Upper lobe of left lung (tissue), 6 donors: Measurements from ENCODE around the gene PRCD. TPM values are rescaled to one million over a fixed set of nuclear protein-coding genes. Genes with fewer than 3 reads are reported as not detected.
A peak's percentile ranks its signal among the peaks of the same experiment; 100 is the strongest.
"Not testable (repeated sequence)": the region's sequence is repeated elsewhere in the genome, so short reads cannot be mapped to it uniquely, and the experiment has no call there.

Experiments
- ATAC-seq, 2 donors: fragments of 200-7000 bp; cut with Tn5 transposase; one replicate each; pipeline ENCODE4 v1.9.1; 2022; ENCODE audit warnings: mild to moderate bottlenecking in 2 of 2, moderate library complexity in 2 of 2; ENCODE audit not compliant: low FRiP score in 2 of 2
- DNase-seq, 2 donors: peaks; one replicate each; pipeline ENCODE4 v3.0.0-alpha.2; 2019 to 2020
- H3K27ac ChIP-seq, 4 donors: fragments of 200-600 bp; sonication (generic); one replicate each; pipeline ENCODE4 v1.5.1; 2016 to 2019
- H3K27me3 ChIP-seq, 4 donors: fragments of 200-600 bp; sonication (generic); one replicate each; pipeline ENCODE4 v1.5.1; 2017 to 2019
- H3K36me3 ChIP-seq, 4 donors: fragments of 200-600 bp; sonication (generic); one replicate each; pipeline ENCODE4 v1.5.1; 2016 to 2019
- H3K4me1 ChIP-seq, 4 donors: fragments of 200-600 bp; sonication (generic); one replicate each; pipeline ENCODE4 v1.5.1; 2018 to 2019
- H3K4me3 ChIP-seq, 4 donors: fragments of 200-600 bp; sonication (generic); one replicate each; pipeline ENCODE4 v1.5.1; 2017 to 2019; ENCODE audit warnings: mild to moderate bottlenecking in 2 of 4, moderate library complexity in 1 of 4
- H3K9me3 ChIP-seq, 4 donors: fragments of 200-600 bp; sonication (generic); one replicate each; pipeline ENCODE4 v1.5.1; 2018 to 2019
- EP300 ChIP-seq, 4 donors: sonication (generic); formaldehyde crosslinking; IDR thresholded peaks; one replicate each; pipeline ENCODE4 v1.5.1; 2017; ENCODE audit warnings: antibody characterized with exemption in 4 of 4, control low read depth in 2 of 4
- POLR2A ChIP-seq, 4 donors: fragments of 450-650 bp; IDR thresholded peaks; one replicate each; pipeline ENCODE4 v1.5.1; 2016 to 2017; ENCODE audit warnings: antibody characterized with exemption in 4 of 4, mild to moderate bottlenecking in 2 of 4
- POLR2AphosphoS5 ChIP-seq, 2 donors: sonication (generic); formaldehyde crosslinking; IDR thresholded peaks; one replicate each; pipeline ENCODE4 v1.5.1; 2017; ENCODE audit warnings: antibody characterized with exemption in 2 of 2
- WGBS, 2 donors: methylation state at CpG; one replicate each; pipeline ENCODE4 v1.1.5; 2017 to 2018; 5-methylcytosine and 5-hydroxymethylcytosine counted together
- total RNA-seq, 6 donors: library from RNA; depleted of rRNA in 4 of 6; stranded (reverse); fragments of >200 nt in 4 of 6; gene quantifications; one replicate each; pipeline versions ENCODE4 v1.1.0 to v1.2.1, GENCODE V29; 2016 to 2021
- TF ChIP-seq, protein P1 (sequence below), 6 experiments: fragments of 450-650 bp in 4 of 6; fragments of 200-600 bp in 2 of 6; sonication (generic) in 2 of 6; IDR thresholded peaks; one replicate each; pipeline ENCODE4 v1.5.1; 2016 to 2019; ENCODE audit warnings: antibody characterized with exemption in 6 of 6
- donor health status: DM: no; HTN: no; CAD: no; lungs with moderate emphysema.
- donor health status: DM: no; HTN: yes; CAD: no; lungs with severe emphysema.

PRCD gene
- total RNA-seq, 6 donors from 2014 or later = 3.0 to 13.9 (median 7.2) TPM; not detected in 1

DNA sequence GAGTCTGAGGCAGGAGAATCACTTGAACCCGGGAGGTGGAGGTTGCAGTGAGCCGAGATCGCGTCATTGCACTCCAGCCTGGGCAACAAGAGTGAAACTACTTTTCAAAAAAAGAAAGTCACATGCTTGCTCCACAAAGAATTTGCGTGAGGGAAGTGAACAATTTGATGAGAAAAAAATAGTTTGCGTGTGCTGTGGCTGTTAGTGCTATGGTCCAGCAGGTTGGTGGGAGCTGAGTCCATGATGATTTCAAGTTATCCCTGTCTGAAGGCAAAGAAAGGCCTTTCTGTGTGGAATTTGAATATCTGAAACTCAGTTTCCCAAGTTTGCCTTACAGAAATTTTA, 21.0 kb downstream of the PRCD start:
- H3K4me1 ChIP-seq = peaks cover 50 to 59% (median 54%) of the 10 kb centered on the region in 4 donors
- ATAC-seq = no peak

DNA sequence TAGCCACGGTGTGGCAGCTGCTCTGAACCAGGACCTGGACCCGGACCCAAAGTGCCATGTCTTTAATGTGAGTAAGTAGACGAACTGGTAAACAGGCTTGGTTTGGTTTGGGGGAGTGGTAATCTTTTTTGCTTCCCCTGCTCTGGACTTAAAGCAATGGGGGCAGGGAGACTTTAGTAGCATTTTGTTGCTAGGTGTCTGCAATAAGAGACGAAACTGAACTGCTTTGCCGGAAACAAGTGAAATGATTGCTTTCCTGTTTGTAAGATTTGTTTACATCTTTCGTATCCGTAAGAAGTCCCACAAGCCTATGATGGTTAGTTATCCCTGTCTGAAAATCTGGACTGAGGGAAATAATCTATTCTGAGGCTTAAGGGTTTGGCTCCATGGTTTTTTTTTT, 21.5 kb downstream of the PRCD start:
- Histone ChIP-seq H3K4me3 (peak overlapping the region in 2 of 4 donors; percentile 13 to 18), H3K4me1 (peaks cover 49 to 61% (median 53%) of the 10 kb centered on the region in 4 donors), H3K36me3 (peaks cover 4 to 31% (median 12%) of the 10 kb centered on the region in 4 donors), H3K27ac (peak overlapping the region; percentile 62 to 94 (median 72)), H3K27me3 (no peaks in the 10 kb centered on the region), H3K9me3 (no peaks in the 10 kb centered on the region)
- DNase-seq = no peak
- ATAC-seq = no peak
- TF ChIP-seq EP300 (IDR thresholded peaks at IDR 0.05) = peak in 1 of 4 donors; percentile 67
- TF ChIP-seq, protein P1, sequence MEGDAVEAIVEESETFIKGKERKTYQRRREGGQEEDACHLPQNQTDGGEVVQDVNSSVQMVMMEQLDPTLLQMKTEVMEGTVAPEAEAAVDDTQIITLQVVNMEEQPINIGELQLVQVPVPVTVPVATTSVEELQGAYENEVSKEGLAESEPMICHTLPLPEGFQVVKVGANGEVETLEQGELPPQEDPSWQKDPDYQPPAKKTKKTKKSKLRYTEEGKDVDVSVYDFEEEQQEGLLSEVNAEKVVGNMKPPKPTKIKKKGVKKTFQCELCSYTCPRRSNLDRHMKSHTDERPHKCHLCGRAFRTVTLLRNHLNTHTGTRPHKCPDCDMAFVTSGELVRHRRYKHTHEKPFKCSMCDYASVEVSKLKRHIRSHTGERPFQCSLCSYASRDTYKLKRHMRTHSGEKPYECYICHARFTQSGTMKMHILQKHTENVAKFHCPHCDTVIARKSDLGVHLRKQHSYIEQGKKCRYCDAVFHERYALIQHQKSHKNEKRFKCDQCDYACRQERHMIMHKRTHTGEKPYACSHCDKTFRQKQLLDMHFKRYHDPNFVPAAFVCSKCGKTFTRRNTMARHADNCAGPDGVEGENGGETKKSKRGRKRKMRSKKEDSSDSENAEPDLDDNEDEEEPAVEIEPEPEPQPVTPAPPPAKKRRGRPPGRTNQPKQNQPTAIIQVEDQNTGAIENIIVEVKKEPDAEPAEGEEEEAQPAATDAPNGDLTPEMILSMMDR (IDR thresholded peaks at IDR 0.05) = no peak
- 34 to 42% methylated on average over 7 of the region's 7 CpGs for WGBS, 2 donors

More for the DNA sequence above, 21.0 kb downstream of the PRCD start:
- Histone ChIP-seq H3K4me3 (peak overlapping the region in 1 of 4 donors; percentile 18), H3K27me3 (no peaks in the 10 kb centered on the region), H3K9me3 (no peaks in the 10 kb centered on the region), H3K27ac (peak overlapping the region; percentile 62 to 94 (median 72)), H3K36me3 (peaks cover 2 to 26% (median 9%) of the 10 kb centered on the region in 4 donors)
- 50 to 61% methylated on average over 6 of the region's 6 CpGs for WGBS, 2 donors
- TF ChIP-seq EP300 (IDR thresholded peaks at IDR 0.05) (no peak), POLR2A (IDR thresholded peaks at IDR 0.05) (no peak), POLR2AphosphoS5 (IDR thresholded peaks at IDR 0.05) (no peak)
- TF ChIP-seq, protein P1 (IDR thresholded peaks at IDR 0.05) = no peak
- no peak for DNase-seq

DNA sequence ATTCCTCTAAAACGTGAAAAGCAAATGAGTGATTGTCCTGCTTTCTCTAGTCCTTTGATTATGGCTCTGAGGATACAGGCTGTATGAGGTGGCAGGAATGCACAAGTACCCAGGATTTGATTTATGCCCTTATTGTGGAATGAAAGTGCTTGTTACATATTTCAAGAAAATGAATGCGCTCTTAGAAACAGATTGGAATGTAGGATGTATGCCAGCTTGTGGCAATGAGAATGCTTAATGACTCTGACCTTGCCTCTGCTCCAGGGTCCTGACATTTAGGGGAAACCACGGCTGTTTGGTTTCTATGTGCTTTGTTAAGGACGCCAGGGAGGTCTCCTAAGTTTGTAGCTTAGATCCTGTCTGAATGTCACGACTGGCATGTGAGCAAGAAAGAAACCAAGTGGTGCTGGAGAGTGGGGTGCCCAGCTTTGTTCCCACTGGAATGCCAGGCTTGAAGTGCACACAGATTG, 22.0 kb downstream of the PRCD start:
- WGBS, 2 donors = 22 to 32% methylated on average over 5 of the region's 5 CpGs

DNA sequence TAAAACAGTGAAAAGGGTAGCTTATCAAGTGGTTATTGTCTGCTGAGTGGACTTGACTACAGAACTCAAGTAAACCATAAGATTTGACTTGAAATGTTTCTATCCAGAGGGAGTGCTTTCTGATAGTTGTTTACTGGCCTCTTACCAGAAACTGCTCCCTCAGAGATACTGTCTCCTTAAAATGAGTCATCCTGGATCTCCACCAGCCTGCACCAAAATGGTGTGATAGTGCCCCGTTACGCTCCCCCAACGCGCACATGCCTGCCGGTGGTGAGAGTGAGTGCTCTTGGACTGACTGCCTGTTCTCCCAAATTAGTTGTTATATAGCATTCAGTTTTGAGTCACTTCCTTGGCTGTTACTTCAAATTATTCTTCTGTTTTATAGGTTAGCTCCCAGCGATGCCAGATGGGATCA, 22.9 kb downstream of the PRCD start:
- Histone ChIP-seq H3K36me3 (peaks cover 4 to 40% (median 14%) of the 10 kb centered on the region in 4 donors), H3K27ac (peak overlapping the region; percentile 51 to 94 (median 58)), H3K4me1 (peaks cover 51 to 68% (median 57%) of the 10 kb centered on the region in 4 donors), H3K9me3 (no peaks in the 10 kb centered on the region), H3K4me3 (no peak overlapping the region), H3K27me3 (no peaks in the 10 kb centered on the region)
- 67 to 74% methylated on average over 6 of the region's 6 CpGs for WGBS, 2 donors
- no peak for ATAC-seq
- DNase-seq = no peak
- TF ChIP-seq POLR2A (IDR thresholded peaks at IDR 0.05) (no peak), POLR2AphosphoS5 (IDR thresholded peaks at IDR 0.05) (peak in 1 of 2 donors; percentile 27), EP300 (IDR thresholded peaks at IDR 0.05) (no peak)
- TF ChIP-seq, protein P1 (IDR thresholded peaks at IDR 0.05) = no peak

More for the DNA sequence above, 22.0 kb downstream of the PRCD start:
- ATAC-seq = peak in 1 of 2 donors; percentile 42
- Histone ChIP-seq H3K4me1 (peaks cover 46 to 61% (median 50%) of the 10 kb centered on the region in 4 donors), H3K4me3 (peak overlapping the region in 1 of 4 donors; percentile 18), H3K27me3 (no peaks in the 10 kb centered on the region), H3K36me3 (peaks cover 4 to 34% (median 14%) of the 10 kb centered on the region in 4 donors), H3K27ac (peak overlapping the region; percentile 62 to 94 (median 72)), H3K9me3 (no peaks in the 10 kb centered on the region)
- no peak for DNase-seq
- no peak for TF ChIP-seq EP300 (IDR thresholded peaks at IDR 0.05)
- no peak for TF ChIP-seq POLR2A (IDR thresholded peaks at IDR 0.05)
- peak in 1 of 2 donors; percentile 27 for TF ChIP-seq POLR2AphosphoS5 (IDR thresholded peaks at IDR 0.05)

DNA sequence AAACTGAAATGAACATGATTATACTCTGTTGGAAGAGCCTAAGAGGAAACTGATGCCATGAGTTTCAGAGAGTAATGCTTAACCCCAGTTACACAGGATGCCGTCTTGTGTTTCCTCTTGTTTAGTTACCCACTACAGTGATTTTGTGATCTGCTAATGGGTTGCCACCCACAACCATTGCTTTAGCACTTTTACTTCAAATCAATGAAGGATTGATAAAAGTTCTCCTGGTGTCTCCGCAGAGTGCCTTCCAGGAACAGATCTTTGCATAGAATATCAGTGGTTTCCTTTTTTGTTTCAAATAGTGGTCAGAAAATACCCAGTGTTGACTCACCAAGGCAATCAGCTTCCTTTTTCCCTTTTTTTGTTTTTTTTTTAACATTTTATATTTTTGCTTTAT, 23.5 kb downstream of the PRCD start:
- H3K9me3 ChIP-seq, ATAC-seq, H3K27ac ChIP-seq, DNase-seq, H3K27me3 ChIP-seq, H3K4me3 ChIP-seq: not testable (repeated sequence)
- Histone ChIP-seq H3K36me3 (peaks cover 4 to 40% (median 14%) of the 10 kb centered on the region in 4 donors), H3K4me1 (peaks cover 51 to 68% (median 59%) of the 10 kb centered on the region in 4 donors)
- 53 to 64% methylated on average over 2 of the region's 2 CpGs for WGBS, 2 donors

DNA sequence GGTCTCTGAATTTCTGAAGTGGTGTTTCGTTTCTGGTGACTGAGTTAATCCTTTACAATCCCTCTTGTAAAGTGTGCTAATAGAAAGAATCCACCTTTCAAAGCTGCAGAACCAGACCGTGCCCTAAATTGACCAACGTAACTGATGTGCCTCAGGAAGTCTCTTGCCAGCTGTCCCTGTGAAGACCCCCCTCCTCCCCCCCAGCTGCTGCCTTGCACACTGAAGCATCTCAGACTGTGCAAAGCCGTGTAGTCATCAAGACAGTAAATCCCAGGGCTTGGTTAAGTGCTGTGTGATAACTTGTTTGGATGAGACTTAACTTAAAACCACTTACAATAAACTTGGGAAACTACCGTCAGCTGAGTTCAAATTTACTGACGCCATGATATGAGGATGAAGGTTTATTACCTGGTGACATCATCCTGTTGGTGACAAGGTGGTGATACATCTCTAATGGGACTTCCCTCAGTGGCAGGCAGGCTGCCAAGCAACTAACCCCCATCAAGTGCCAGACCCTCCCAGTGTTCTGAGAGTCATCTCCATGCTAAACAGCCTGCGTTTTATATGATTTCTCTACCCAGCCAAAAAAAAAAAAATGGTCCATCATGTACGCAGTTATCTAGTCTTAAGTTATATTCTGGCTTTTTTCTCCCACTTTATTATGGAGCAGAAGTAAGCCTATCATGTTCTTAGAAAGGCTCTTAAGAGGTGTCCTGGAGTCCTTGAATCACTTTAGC, 25.3 kb downstream of the PRCD start:
- not testable (repeated sequence) for H3K27ac ChIP-seq, H3K9me3 ChIP-seq, DNase-seq, ATAC-seq, H3K4me3 ChIP-seq, H3K27me3 ChIP-seq
- Histone ChIP-seq H3K4me1 (peaks cover 34 to 50% (median 42%) of the 10 kb centered on the region in 4 donors), H3K36me3 (peaks cover 4 to 40% (median 14%) of the 10 kb centered on the region in 4 donors)
- WGBS, 2 donors = 81 to 82% methylated on average over 6 to 8 of the region's 8 CpGs
